Stimulated activated CD4-positive, alpha-beta T cell treated with anti-CD3 and anti-CD28 coated beads, Interleukin-2, amount 100 ng/mL, for 48 hours (primary cell): ENCODE measurements around the gene LDHAL6B.

Experiments used
- DNase-seq, 2 donors: peaks; one replicate each; pipeline ENCODE4 v3.0.0-alpha.2; 2020

Gene LDHAL6B

GRCh38 chr15:59178151-59178695 is 28.4 kb upstream of the LDHAL6B start:
- DNase-seq = no peak

DNA sequence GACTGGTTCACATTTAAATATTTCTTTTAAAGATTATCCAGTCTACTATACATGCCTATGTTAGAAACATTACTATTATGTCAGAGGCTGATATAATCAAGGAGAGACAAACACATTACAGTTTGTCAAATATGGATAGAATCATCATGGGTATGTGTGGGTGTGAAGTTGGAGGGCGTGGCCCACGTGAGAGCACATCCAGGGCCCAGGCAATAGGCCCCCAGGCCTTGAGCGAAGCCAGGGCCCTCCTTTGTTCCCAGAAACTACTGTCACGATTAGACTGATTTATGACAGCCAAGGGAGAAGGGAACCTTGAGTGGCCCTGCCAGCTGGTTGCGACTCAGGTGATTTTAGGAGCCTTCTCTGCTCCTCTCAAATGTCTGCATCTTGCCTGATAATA is 26.9 kb upstream of the LDHAL6B start:
- DNase-seq = no peak

DNA sequence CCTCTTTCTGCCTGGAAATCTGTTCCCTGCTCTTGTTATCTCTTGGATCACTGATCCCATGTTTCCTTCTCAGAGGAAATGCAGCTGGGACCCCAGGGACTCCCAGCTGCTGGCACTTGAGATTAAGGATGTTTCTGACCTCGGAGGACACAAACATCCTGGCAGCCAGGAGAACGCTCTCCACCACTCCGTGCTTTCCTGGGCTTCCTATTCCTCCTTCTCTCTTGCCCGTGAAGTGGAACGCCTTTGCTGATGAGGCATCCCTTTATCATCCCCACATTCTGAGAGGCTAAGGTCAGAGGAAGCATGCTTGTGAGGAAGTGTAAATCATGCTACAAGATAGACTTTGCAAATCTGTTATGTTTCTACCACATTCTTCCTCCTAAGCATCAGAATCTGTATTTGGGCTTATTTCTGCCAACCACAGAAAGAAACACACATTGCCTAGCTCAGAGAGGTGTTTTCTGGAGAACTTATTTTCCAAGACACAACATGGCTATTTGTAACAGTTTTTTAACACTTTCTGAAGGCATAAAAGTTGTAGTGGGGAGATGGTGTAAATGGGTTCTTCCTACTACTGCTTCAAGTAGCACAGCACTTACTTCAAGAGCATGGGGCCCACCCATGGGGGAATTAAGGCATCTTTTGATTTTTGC is 25.6 kb upstream of the LDHAL6B start:
- no peak for DNase-seq

GRCh38 chr15:59185725-59186124 is 20.9 kb upstream of the LDHAL6B start:
- DNase-seq = no peak

- DNase-seq = no peak
These were observed 20.1 kb upstream of the LDHAL6B start for GRCh38 chr15:59186501-59186900.

DNA sequence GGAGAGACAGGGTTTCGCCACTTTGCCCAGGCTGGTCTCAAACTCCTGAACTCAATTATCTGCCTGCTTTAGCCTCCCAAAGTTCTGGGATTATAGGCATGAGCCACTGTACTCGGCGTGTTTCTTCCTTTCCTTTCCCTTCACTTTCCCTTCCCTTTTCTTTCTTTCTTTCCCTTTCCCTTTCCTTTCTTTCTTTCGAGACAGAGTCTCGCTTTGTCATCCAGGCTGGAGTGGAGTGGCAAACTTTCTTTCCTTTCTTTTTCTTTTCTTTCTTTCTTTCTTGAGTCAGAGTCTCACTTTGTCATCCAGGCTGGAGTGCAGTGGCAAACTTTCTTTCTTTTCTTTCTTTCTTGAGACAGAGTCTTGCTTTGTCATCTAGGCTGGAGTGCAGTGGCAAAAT is 17.4 kb upstream of the LDHAL6B start:
- no peak for DNase-seq

DNA sequence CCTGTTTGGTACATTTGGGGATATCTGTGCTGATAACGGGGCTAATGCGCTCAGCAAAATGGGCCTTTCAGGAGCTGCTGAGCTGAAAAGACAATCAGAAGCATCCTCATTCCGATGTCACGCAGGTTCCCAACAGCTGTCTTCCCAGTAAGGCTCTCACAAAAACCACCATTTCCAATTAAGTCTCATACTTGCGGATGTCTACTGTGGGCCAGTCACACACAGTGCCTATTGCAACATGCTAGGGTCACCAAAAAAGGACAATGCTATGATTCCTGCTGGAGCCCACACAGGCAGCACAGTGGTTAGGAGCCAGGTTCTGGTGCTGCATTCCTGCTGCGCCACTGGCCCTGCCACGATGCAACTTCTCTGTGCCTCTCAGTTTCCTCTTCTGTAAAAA is 16.4 kb upstream of the LDHAL6B start:
- no peak for DNase-seq

GRCh38 chr15:59191855-59192237 is 14.8 kb upstream of the LDHAL6B start:
- no peak for DNase-seq

DNA sequence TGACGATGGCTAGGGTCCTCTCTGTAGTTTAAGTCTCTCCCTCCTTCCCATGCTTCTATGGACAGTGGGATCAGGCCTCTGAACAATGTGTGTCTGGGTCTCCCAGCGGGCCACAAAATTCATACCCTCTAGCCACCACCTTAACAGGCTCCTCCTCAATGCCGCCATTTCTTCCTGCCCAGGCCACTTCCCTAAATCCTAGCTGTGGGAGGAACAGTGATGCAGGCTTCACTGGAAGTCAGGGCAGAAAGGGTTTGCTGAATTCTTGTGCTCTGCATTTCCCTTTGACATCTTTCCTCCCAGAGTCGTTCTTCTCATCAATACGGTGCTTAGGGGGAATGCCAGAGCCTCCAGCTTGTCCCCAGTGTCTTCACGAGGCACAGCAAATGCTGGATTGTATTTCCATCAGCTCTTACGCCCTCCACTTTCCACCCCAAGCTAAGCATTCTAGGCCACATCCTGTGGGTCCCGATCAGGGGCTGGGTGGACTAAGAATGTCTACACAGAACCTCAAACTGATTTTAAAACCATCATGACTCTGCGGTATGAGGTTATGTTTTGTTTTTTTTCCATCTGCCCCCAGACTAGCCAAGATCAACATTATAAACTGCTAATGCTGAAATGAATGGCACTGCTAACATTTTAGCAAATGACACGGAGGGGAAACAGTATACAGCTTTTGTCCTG is 11.9 kb upstream of the LDHAL6B start:
- no peak for DNase-seq

DNA sequence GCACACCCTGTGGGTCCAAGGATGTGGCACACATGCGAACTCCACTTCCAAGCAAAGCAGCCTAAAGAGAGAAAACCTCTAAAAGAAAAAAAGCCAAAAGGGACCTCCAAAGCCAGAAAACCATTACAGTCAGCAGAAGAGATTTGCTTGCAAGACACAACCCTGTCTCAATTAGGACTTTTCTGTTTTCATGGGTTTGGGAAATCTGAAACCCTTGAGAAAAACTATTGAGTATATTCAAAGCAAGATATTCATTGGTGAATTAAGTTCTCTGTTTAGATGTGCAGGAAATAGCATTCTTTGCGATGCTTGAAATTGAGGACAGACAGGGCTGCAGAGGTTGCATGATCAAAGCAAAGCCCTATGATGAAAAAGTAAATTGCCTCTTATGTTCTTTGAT is 10.2 kb upstream of the LDHAL6B start:
- DNase-seq = no peak

DNA sequence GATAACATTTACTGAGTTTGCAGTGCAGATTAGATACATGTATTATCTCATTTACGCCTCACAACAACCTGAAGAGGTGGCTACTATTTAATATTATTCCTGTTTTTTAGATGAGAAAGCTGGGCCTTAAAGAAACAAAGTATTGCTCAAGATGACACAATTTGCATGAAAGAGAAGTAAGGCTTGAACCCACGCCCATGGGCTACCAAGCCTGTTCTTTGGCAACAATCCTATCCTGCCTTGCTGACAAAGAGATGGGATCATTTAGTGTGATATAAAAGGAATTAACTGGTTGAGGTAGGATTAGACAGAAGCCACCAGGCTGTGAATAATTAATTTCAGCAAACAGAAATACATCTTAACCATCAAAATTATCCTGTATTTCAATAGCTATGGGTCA is 9.2 kb upstream of the LDHAL6B start:
- no peak for DNase-seq

- no peak for DNase-seq
These were observed 6.8 kb upstream of the LDHAL6B start for GRCh38 chr15:59199626-59200465.

- no peak for DNase-seq
These were observed 6.1 kb upstream of the LDHAL6B start for GRCh38 chr15:59200560-59200959.

DNA sequence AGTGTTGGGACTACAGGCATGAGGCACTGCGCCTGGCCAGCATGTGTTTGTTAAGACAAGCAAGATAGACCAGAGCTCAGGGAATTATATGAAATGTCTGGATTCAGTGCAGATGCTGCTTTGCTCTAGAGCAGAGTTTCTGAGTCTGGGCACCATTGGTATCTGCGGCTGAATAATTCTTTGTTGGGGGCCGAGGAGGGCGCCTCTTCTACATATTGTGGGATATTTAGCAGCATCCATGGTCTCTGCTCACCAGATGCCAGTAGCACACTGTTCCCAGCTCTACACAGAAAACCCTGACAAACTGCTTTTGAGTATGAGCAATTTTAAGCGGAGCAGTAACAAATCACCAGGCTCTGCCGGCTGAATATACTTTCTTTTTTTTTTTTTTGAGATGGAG is 3.6 kb upstream of the LDHAL6B start:
- no peak for DNase-seq

DNA sequence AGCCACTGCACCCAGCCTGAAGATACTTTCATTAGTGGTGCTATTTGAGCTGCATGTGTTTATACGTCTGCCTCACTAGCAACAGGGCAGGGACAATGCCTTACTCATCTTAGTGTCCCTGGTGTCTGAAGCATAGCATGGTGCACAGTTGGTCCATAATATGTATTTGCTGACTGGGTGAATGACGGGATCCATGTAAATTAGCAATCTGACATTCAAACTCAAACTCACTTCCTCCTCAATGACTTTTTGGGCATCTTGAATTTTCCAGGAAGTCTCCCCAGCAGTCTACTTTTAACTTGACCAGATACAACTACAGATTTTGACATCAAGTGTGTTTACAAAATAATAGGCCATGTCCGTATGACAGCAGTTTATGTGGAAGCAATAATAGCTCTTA is 3.0 kb upstream of the LDHAL6B start:
- DNase-seq = no peak

GRCh38 chr15:59205839-59206622 is 612 bp upstream of the LDHAL6B start:
- no peak for DNase-seq

DNA sequence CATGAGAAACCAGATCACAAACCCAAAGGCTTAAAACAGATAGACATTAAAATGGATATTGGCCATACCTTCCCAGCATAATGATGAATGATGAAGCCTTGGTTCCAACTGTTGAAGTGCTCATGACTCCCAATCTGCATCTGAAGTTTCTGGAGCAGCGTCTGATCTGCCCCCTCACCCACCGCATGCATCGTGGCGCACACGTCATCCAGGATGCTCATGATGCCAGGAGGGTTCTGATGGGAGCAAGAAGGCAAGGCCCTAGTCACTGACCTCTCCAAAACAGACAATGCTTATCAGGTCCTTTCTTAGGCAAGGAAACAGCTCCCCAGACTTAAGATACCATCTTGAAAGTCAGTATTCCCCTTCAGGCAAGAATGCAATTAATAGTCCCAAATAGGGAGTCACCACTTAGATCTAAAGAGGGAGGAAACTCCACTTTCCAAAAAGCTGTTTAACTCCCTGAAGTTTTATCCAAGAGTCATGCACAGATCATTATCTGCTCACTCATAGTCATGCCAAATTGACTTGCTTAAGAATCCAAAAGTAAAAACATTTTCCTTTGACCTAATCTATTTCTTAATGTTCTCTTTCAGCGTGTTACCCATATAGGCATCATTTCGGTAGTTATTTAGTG is 2.1 kb downstream of the LDHAL6B start:
- DNase-seq = no peak

GRCh38 chr15:59210186-59210585 is 3.5 kb downstream of the LDHAL6B start:
- DNase-seq = no peak

GRCh38 chr15:59216911-59217310 is 10.3 kb downstream of the LDHAL6B start:
- DNase-seq = no peak

DNA sequence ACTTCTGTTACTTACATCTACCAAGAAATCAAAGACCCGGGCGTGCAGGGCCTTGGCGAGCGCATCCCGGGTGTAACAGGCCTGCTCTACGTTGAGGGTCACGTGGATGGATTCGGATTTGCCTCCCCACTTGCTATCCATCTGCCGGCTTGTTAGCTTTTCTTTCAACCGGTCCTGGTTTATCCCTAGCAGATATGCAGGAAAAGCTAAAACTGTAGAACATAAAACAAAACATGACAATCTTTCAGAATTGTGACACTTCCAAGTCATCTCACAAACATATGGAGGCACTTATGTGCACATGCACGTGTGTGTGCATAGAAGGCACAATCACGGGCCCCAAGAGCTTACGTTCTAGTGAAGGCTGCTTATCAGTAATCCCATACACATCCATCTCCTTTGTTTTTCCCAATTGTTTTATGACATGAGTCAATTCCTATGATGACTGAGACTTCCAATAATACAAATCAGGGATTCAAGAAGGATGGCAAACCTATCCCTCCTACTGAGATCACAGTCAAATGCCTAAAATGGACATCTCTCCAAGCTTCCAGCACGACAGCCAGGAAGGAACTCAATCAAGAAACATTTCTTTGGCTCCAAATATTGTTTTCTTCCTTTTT is 11.3 kb downstream of the LDHAL6B start:
- no peak for DNase-seq

GRCh38 chr15:59218710-59219109 is 12.1 kb downstream of the LDHAL6B start:
- DNase-seq = no peak
